ENCODE data around the gene IL4I1.

DNA sequence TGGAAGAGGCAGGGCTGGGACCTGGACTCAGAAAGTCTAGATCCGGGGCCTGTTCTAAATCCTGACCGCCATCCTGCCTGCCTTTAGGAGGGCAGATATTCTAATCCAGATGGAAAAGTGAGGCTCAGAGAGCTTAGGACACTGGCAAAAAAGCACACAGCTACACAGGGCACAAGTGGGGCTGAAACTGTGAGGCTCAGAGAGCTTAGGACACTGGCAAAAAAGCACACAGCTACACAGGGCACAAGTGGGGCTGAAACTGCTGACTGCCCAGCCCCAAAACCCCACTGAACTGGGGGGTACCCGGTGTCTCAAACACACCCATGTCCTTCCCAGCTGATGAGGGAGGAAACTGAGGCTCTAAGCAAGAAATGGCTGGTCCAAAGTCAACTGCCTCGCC lies 21.5 kb downstream of the IL4I1 start:
- TF ChIP-seq POLR2A (IDR thresholded peaks at IDR 0.05; ENCODE audit: borderline replicate concordance, extremely low read depth, insufficient read depth, insufficient read length) (no peak), SIN3A (IDR thresholded peaks at IDR 0.05; ENCODE audit: low read depth) (no peak), ZFX (IDR thresholded peaks at IDR 0.05) (no peak), POLR2AphosphoS5 (IDR thresholded peaks at IDR 0.05; ENCODE audit: low read depth, low read length) (no peak), FOSL1 (IDR thresholded peaks at IDR 0.05; ENCODE audit: low read depth) (no peak), EZH2 (IDR thresholded peaks at IDR 0.05) (no peak), JUND (IDR thresholded peaks at IDR 0.05) (no peak)
- TF ChIP-seq, protein P1, sequence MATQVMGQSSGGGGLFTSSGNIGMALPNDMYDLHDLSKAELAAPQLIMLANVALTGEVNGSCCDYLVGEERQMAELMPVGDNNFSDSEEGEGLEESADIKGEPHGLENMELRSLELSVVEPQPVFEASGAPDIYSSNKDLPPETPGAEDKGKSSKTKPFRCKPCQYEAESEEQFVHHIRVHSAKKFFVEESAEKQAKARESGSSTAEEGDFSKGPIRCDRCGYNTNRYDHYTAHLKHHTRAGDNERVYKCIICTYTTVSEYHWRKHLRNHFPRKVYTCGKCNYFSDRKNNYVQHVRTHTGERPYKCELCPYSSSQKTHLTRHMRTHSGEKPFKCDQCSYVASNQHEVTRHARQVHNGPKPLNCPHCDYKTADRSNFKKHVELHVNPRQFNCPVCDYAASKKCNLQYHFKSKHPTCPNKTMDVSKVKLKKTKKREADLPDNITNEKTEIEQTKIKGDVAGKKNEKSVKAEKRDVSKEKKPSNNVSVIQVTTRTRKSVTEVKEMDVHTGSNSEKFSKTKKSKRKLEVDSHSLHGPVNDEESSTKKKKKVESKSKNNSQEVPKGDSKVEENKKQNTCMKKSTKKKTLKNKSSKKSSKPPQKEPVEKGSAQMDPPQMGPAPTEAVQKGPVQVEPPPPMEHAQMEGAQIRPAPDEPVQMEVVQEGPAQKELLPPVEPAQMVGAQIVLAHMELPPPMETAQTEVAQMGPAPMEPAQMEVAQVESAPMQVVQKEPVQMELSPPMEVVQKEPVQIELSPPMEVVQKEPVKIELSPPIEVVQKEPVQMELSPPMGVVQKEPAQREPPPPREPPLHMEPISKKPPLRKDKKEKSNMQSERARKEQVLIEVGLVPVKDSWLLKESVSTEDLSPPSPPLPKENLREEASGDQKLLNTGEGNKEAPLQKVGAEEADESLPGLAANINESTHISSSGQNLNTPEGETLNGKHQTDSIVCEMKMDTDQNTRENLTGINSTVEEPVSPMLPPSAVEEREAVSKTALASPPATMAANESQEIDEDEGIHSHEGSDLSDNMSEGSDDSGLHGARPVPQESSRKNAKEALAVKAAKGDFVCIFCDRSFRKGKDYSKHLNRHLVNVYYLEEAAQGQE (IDR thresholded peaks at IDR 0.05; ENCODE audit: low read depth) = no peak
- TF ChIP-seq, protein P2, sequence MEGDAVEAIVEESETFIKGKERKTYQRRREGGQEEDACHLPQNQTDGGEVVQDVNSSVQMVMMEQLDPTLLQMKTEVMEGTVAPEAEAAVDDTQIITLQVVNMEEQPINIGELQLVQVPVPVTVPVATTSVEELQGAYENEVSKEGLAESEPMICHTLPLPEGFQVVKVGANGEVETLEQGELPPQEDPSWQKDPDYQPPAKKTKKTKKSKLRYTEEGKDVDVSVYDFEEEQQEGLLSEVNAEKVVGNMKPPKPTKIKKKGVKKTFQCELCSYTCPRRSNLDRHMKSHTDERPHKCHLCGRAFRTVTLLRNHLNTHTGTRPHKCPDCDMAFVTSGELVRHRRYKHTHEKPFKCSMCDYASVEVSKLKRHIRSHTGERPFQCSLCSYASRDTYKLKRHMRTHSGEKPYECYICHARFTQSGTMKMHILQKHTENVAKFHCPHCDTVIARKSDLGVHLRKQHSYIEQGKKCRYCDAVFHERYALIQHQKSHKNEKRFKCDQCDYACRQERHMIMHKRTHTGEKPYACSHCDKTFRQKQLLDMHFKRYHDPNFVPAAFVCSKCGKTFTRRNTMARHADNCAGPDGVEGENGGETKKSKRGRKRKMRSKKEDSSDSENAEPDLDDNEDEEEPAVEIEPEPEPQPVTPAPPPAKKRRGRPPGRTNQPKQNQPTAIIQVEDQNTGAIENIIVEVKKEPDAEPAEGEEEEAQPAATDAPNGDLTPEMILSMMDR (IDR thresholded peaks at IDR 0.05 in 2 of 3, conservative IDR thresholded peaks at IDR 0.05 in 1 of 3; ENCODE audit: borderline replicate concordance in 1 of 3, insufficient read depth in 1 of 3, low read depth in 2 of 3, low read length in 2 of 3) = no peak
- TF ChIP-seq, protein P3, sequence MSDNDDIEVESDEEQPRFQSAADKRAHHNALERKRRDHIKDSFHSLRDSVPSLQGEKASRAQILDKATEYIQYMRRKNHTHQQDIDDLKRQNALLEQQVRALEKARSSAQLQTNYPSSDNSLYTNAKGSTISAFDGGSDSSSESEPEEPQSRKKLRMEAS (IDR thresholded peaks at IDR 0.05) = no peak
- TF ChIP-seq, protein P4, sequence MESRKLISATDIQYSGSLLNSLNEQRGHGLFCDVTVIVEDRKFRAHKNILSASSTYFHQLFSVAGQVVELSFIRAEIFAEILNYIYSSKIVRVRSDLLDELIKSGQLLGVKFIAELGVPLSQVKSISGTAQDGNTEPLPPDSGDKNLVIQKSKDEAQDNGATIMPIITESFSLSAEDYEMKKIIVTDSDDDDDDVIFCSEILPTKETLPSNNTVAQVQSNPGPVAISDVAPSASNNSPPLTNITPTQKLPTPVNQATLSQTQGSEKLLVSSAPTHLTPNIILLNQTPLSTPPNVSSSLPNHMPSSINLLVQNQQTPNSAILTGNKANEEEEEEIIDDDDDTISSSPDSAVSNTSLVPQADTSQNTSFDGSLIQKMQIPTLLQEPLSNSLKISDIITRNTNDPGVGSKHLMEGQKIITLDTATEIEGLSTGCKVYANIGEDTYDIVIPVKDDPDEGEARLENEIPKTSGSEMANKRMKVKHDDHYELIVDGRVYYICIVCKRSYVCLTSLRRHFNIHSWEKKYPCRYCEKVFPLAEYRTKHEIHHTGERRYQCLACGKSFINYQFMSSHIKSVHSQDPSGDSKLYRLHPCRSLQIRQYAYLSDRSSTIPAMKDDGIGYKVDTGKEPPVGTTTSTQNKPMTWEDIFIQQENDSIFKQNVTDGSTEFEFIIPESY (IDR thresholded peaks at IDR 0.05; ENCODE audit: extremely low read depth, insufficient replicate concordance, low read length) = no peak
